Gastrocnemius medialis (tissue), 4 donors: ENCODE data around the gene CCDC185.

Source experiments
- POLR2A ChIP-seq, 2 donors: fragments of 450-650 bp; IDR thresholded peaks; one replicate each; pipeline ENCODE4 v1.6.1; 2017; ENCODE audit warnings: antibody characterized with exemption in 2 of 2, mild to moderate bottlenecking in 2 of 2, moderate library complexity in 2 of 2
- TF ChIP-seq, protein P1 (sequence below), 5 experiments: fragments of 450-650 bp in 3 of 5; fragments of 200-600 bp in 2 of 5; sonication (generic) in 2 of 5; IDR thresholded peaks in 4 of 5; conservative IDR thresholded peaks in 1 of 5; 1 replicate in 4 of 5; 2 replicates in 1 of 5; pipeline ENCODE4 v1.5.1; 2016 to 2019; ENCODE audit warnings: antibody characterized with exemption in 5 of 5, mild to moderate bottlenecking in 3 of 5, moderate library complexity in 3 of 5

DNA sequence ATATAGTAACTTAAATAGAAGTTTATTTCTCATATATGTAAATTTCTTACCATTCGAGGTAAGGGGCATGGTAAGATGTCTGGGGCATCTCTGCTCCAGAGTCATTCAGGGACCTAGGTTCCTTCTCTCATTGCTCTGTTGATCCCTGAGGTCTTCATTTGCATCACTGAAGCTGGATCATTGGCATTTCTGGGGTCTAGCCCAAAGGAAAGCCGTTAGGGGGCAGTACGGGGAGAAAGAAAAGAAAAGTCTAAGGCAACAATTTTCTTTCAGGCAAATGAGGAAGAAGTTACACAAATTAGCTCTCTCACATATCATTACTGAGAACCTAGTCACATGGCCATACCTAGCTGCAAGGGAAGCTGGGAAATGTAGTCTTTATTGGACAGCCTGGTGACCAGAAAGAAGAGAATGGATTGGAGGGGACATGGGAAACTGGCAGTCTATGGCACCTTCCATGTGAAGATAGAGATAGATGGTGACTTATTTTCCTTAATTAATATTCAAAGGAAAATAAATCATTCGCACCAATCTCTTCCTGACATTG is 19.1 kb upstream of the CCDC185 start:
- TF ChIP-seq, protein P1, sequence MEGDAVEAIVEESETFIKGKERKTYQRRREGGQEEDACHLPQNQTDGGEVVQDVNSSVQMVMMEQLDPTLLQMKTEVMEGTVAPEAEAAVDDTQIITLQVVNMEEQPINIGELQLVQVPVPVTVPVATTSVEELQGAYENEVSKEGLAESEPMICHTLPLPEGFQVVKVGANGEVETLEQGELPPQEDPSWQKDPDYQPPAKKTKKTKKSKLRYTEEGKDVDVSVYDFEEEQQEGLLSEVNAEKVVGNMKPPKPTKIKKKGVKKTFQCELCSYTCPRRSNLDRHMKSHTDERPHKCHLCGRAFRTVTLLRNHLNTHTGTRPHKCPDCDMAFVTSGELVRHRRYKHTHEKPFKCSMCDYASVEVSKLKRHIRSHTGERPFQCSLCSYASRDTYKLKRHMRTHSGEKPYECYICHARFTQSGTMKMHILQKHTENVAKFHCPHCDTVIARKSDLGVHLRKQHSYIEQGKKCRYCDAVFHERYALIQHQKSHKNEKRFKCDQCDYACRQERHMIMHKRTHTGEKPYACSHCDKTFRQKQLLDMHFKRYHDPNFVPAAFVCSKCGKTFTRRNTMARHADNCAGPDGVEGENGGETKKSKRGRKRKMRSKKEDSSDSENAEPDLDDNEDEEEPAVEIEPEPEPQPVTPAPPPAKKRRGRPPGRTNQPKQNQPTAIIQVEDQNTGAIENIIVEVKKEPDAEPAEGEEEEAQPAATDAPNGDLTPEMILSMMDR (IDR thresholded peaks at IDR 0.05 in 4 of 5, conservative IDR thresholded peaks at IDR 0.05 in 1 of 5) = no peak
- no peak for TF ChIP-seq POLR2A (IDR thresholded peaks at IDR 0.05)
